PC-9 (cell line): ENCODE results near the gene DNMT3A.

Source experiments
- CTCF ChIP-seq: fragments of 200-600 bp; sonication (generic); conservative IDR thresholded peaks from 2 replicates; pipeline ENCODE4 v1.6.1; 2017; ENCODE audit warnings: mixed run types, antibody characterized with exemption, mild to moderate bottlenecking, moderate library complexity
- EZH2 ChIP-seq: fragments of 200-600 bp; sonication (generic); IDR thresholded peaks from 2 replicates; pipeline ENCODE4 v1.8.0; 2017; ENCODE audit warnings: antibody characterized with exemption, low read depth

- TF ChIP-seq EZH2 (no peak), CTCF (no peak)
These were observed 46.1 kb downstream of the DNMT3A start for GRCh38 chr2:25295621-25296020.
